LHCN-M2 (cell line): ENCODE data around the gene AGER. TPM values are rescaled to one million over a fixed set of nuclear protein-coding genes. Genes with fewer than 3 reads are reported as not detected.
"Not testable (repeated sequence)": the region's sequence is repeated elsewhere in the genome, so short reads cannot be mapped to it uniquely, and the experiment has no call there.

Source experiments
- DNase-seq: peaks from one replicate; pipeline ENCODE4 v3.0.0-alpha.2; 2012; ENCODE audit warnings: low read depth
- total RNA-seq: library from RNA; depleted of rRNA; stranded (reverse); fragments of >200 nt; gene quantifications from 2 replicates; pipeline ENCODE4 v1.2.3, GENCODE V29; 2014

Gene AGER
- total RNA-seq, 1 experiment from 2014 or later = 0.80 TPM

DNA sequence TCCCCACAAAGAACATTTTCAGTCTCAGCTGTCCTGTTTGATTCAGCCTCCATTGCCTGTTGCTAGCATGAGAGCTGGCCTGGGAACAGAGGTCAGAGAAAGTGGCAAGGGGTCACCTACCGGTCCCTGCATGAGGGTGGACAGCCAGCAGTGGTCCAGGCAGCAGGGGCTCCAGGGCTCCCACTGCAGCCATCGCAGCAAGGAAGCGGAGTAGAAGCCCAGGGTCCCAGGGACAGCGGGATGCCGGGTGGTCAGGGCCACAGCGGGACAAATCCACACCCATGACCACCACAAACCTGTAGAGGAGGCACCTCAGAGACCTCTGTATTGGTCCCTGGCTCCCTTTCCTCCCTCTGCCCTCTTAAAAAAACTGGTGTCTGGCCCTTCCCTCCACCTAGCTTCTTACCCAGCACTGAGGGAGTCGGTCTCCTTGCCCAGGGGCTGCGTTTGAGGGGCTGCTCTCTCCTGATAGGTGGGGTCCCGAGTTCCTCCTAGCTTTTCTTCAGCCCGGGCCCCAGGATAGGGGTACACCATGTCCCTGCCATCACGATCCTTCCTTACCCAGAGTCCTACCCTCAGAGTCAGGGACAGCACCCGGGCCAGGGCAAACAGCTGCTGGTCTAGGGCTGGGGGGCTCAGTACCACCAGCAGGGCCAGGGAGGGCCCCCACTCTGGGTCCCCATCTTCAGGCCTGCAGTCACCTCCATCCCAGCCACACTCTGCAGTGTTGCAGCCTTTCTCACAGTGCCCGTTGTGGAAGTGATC, 16.8 kb upstream of the AGER start:
- no peak for DNase-seq

DNA sequence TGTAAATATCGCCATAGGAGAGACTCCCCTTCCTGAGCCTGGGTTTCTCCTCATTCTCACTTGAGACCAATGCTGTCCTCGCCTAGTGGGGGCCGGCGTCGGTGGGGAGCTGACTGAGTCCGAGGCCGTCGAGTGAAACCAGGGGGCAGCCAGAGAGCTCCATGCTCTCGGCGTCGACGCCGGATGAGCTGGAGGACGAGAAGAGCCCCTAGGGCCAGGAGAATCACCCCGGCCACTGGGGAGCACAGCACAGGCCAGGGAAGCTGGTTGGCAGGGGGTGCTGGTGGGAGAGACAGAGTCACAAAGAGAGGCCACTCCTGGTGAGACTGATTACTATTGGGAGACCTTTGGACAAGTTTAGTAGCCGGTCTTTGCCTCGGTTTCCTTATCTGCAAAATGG, 14.8 kb upstream of the AGER start:
- no peak for DNase-seq

DNA sequence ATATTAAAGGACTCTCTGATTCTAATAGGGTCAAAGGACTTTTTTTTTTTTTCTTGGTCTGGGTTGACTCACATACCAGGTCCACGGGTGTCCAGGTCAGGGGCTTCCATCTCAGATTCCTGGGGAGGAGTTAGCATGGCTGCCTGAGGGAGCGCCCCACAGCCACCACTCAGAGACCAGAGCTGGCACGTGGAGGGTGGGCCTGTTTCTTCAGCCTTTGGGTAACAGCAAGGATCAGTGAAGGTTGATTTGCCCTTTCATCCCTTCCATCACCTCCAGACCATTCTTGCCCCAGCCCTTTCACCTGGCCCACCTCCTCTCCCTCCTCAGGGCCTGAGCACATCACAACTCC, 14.3 kb upstream of the AGER start:
- no peak for DNase-seq

DNA sequence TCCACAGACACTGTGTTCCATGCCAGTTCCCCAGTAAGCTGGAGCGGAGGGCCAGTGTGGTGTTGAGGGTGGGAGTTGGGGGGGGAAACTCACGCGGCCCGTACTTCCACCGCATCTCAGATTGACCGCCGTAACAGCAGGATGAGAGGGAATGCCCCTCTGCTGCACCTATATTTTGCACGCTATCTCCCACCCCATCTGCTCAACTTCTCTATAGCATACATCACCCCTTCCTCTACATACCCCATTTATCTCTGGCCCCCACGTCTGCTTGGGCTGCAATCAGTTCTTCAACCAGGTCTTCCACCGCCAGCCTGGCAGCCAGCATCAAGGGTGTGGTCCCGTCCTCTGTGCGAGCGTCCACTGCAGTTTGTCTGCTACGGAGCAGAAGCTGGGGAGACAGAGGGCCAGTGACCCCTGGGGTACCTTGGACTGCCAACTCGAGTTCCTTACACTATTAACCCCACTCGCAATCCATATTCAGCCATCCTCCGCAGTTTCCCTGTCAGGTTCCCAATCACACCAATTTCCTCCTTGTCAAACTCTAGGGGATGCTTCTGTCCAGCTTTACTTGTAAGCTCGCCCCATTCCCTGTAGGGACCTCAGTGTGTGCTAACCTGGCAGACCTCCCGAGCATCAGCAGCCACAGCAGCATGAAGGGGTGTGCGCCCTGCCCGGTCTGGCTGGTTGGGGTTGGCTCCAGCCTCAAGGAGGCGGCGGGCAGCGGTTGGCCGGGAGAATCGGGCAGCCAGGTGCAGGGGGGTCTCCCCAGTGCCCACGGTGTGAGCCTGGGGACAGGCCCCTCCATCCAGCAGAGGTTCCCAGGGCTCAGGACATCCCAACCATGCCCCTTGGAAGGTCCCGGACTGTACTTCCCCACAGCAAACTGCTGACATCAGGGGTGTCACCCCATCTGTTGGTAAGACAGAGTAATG, 12.9 kb upstream of the AGER start:
- DNase-seq = no peak

- DNase-seq = peak; percentile 81
Observed at GRCh38 chr6:32195902-32196681, 12.0 kb upstream of the AGER start.

DNA sequence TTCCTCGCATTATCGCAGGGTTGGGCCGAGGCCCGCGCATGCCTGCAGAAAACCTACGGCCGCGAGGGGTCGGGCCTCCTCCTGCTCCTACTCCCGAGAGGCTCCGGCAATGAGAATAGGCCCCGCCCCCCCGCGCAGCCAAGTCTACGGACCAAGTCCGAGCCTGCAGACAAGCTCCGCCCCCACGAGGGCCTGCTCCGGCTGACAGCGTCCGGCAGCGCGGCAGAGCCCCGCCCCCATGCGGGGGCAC, 11.5 kb upstream of the AGER start:
- peak; percentile 100 for DNase-seq

GRCh38 chr6:32194825-32195651, 11.0 kb upstream of the AGER start:
- DNase-seq = peak; percentile 67

- DNase-seq = no peak
Observed at GRCh38 chr6:32194388-32194787, 10.3 kb upstream of the AGER start.

DNA sequence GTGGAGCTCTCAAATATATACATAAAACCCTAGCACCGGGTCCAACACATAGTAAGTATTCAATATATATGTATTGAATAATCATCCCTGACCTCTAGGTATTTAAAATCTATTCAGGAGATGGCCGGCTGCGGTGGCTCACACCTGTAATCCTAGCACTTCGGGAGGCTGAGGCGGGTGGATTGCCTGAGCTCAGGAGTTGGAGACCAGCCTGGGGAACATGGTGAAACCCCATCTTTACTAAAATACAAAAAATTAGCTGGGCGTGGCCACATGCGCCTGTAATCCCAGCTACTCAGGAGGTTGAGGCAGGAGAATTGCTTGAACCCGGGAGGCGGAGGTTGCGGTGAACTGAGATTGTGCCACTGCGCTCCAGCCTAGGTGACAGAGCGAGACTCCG, 9.0 kb upstream of the AGER start:
- DNase-seq = not testable (repeated sequence)

DNA sequence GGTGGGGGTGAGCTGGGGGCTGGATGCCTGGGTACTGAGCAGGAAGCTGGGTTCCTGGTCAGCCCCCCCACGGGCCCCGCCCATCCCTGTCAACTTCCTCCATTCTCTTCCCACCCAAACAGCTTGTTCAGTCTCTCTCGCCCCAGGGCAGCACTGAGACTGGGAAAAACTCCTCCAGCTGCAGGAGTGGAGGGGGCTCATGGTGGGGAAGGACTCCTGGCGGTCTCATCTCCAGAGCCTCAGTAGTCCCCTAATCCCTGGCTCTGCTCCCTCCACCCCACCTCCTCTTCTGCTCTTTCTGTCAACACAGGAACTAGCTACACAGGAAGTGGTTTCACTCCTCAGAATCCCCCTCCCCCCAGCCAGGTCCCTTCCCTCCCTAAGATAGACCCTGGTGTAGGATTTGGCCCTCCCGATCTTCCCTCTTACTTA, 8.6 kb upstream of the AGER start, which contains the start of gene GPSM3:
Gene GPSM3 (minus strand): TSS at position 36 of the 432 bp plus-strand sequence. CDS start 130 bp downstream, outside the sequence.
- no peak for DNase-seq

DNA sequence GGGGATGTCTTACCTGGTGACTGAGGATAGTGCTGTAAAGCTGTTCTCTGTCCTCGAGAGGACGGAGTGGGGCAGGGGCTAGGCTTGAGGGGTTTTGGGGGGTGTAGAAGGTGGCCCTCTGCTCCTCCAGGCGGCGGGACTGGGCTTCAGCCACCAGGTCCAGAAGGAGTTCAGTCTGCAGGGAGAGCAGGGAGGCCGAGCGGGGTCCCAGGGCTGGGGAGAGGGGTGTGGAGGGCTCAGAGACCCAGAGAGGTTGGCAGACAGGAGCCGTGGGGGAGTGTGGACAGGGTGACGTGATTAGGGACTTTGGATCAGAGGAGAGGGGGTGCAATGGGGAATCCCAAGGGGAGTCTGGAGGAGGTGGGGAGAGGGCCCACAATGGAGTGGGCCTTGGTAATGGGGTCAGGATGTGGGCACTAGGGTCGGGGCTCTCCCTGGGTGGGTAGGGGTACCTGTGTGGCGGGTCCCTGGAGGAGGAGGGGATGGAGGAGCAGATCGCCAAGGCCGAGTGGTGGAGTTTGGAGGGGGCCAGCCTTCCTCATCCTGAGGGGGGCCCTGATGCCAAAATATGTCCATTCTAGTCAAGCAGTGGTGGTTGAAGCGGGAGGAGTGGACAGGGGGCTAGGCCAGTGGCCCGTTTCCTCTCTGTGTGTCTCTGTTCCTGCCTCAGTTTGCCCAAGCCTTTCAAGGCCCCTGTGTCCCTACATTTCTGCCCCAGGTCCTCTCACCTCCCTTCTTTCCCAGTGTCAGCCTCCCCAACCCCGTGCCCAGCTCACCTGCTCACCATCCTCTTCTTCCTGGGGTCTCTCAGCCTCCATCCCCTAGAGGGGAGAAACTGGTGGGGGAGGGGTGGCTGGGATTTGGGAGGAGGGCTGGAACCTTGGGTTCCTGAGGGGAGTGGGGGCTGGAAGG, 7.9 kb upstream of the AGER start:
- DNase-seq = no peak

DNA sequence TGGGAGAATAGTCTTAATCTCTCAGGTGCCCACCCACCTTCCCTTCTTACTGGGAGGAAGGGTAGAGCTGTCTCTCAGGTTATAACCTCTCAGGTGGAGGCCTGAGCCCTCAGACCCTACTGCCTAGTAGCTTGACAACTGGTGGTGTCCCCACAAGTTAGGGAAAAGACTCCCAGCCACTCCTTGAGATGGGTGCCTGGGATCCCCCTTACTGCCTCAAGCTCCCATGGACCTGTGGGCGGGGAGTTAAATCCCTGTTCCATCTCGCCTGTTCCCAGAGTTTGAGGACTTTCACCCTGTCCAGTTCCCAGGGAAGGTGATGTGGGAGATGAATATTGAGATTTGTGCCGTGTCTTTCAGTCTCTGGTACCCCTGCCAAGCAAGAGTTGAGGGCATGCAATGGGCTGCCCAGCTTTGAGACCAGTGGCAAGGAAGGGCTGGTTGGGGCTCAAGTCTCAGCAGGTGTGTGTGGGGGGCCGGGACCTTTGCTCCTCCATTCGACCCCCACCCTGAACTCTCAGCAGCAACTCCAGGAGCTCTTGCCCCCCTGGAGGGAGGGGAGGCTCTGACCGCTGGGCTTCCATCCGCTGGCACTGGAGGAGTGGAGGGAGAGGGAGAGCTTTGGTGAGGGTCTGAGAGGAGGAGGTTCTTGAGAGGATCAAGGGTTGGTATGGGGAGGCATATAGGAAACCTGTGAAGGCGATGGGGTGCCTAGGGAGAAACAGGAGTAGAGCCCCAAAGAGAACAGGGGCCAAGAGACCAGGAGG, 7.0 kb upstream of the AGER start:
- no peak for DNase-seq

- DNase-seq = peak; percentile 85
Observed at GRCh38 chr6:32190054-32190851, 6.2 kb upstream of the AGER start, which contains the start of gene PBX2. Gene PBX2 (minus strand): TSS chr6:32190202. CDS start chr6:32189915, 287 bp downstream.

GRCh38 chr6:32189742-32190053, 5.6 kb upstream of the AGER start:
- DNase-seq = no peak

GRCh38 chr6:32189069-32189741, 5.2 kb upstream of the AGER start:
- DNase-seq = no peak

DNA sequence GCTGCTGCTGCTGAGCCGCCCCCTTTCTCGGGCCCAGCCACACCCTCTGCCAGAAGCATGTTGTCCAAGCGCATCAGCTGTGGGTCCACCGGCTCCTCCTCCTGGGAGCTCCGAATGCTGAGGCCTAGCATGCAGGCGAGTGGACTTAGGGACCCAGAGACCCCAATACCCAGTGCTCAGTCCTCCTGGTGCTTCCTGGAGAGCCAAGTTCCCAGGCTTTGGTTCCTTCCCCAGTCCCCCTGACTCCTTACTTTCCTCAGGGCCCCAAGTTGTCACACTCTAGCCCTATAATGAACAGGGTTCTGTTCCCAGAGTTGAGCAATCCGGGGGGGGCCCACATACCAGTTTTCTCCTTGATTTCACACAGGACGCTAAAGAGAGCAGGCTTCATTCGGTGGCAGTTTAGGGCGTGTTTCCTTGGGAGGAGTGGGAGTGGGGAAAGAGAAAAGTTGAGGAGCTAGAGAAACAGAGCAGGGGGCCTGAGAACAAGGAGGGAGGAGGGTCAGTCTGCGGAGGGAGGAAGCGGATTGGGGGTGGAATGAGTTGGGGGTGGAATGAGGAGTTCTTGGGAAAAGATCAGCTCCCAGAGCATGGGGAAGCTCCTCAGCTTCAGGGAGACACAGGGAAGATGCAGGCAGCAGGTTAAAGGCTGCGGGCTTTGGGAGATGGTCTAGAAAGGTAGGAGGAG, 4.5 kb upstream of the AGER start:
- peak; percentile 35 for DNase-seq

DNA sequence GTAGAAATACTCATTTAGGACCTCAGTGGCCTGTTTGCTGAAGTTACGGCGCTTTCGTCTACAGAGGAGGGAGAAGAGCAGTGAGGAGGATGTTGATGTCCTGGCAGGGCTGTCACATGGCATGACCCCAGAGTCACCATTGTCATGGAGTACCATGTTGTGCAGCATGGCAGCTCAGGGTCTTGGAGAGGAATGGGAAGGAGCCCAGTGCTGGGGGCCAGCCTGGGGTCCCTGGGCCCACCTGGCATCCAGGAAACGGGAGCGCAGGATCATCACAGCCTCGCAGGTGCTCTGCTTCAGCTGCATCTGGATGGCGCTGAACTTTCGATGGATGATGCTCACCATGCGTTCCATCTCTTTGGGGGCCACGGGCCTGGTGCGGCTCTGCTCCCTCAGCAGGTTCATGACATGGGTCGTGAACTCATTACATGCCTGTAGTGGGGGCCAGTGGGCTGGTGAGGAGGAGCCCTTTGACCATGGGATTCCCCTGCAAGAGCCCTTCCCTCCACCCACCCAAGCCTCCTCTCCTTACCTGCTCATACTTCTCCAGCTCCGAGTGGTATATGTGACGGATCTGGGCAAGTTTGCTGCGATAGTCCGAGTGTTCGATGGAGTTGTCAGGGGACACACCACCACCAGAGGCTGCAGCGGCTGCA, 3.8 kb upstream of the AGER start:
- DNase-seq = not testable (repeated sequence)
